Activated CD4-positive, alpha-beta T cell treated with anti-CD3 and anti-CD28 coated beads for 48 hours (primary cell): Measurements from ENCODE around the gene GP1BA.

Experiments
- DNase-seq: peaks from one replicate; pipeline ENCODE4 v3.0.0-alpha.2; 2020

The GP1BA gene

GRCh38 chr17:4978726-4979125 lies 46.6 kb downstream of the GP1BA start:
- no peak for DNase-seq

- DNase-seq: peak; percentile 51
Measured at GRCh38 chr17:4980644-4981216, 48.7 kb downstream of the GP1BA start.

GRCh38 chr17:4982305-4982704 lies 50.2 kb downstream of the GP1BA start:
- DNase-seq: no peak
